Osteocyte (in vitro differentiated cells): ENCODE measurements around the gene RNU5B-1. TPM values are rescaled to one million over a fixed set of nuclear protein-coding genes. Genes with fewer than 3 reads are reported as not detected.

Experiments used
- DNase-seq: peaks from one replicate; pipeline ENCODE4 v3.0.0; 2021; ENCODE audit warnings: mixed read lengths; ENCODE audit not compliant: unreplicated experiment; ENCODE audit errors: extremely low spot score
- H3K27ac Mint-ChIP-seq: one replicate; pipeline ENCODE4 v1.8.0; 2021; ENCODE audit warnings: mild to moderate bottlenecking, mixed read lengths; ENCODE audit not compliant: unreplicated experiment
- H3K27me3 Mint-ChIP-seq: one replicate; pipeline ENCODE4 v1.8.0; 2021; ENCODE audit warnings: mixed read lengths; ENCODE audit not compliant: unreplicated experiment
- H3K36me3 Mint-ChIP-seq: one replicate; pipeline ENCODE4 v1.8.0; 2021; ENCODE audit warnings: mixed read lengths; ENCODE audit not compliant: unreplicated experiment
- H3K4me1 Mint-ChIP-seq: one replicate; pipeline ENCODE4 v1.8.0; 2021; ENCODE audit warnings: mixed read lengths; ENCODE audit not compliant: unreplicated experiment
- H3K4me3 Mint-ChIP-seq: one replicate; pipeline ENCODE4 v1.8.0; 2021; ENCODE audit warnings: mild to moderate bottlenecking, moderate library complexity, mixed read lengths; ENCODE audit not compliant: unreplicated experiment
- H3K9me3 Mint-ChIP-seq: one replicate; pipeline ENCODE4 v1.8.0; 2021; ENCODE audit warnings: mixed read lengths; ENCODE audit not compliant: unreplicated experiment
- long read RNA-seq: library from polyadenylated mRNA; unstranded; transcript quantifications from one replicate; pipeline ENCODE4 v2.0.0, GENCODE V29; 2021
- total RNA-seq: library from RNA; stranded (reverse); gene quantifications from 2 replicates; pipeline ENCODE4 v1.2.1, GENCODE V29; 2021
- TF ChIP-seq, protein P1 (sequence below): fragments of 200-600 bp; sonication (generic); IDR thresholded peaks from 2 replicates; pipeline ENCODE4 v1.5.0; 2021; ENCODE audit warnings: antibody characterized with exemption, mild to moderate bottlenecking, moderate library complexity

Gene RNU5B-1
- 18.5 and 32.7 TPM in 2 replicates for total RNA-seq
- long read RNA-seq: 0 reads

DNA sequence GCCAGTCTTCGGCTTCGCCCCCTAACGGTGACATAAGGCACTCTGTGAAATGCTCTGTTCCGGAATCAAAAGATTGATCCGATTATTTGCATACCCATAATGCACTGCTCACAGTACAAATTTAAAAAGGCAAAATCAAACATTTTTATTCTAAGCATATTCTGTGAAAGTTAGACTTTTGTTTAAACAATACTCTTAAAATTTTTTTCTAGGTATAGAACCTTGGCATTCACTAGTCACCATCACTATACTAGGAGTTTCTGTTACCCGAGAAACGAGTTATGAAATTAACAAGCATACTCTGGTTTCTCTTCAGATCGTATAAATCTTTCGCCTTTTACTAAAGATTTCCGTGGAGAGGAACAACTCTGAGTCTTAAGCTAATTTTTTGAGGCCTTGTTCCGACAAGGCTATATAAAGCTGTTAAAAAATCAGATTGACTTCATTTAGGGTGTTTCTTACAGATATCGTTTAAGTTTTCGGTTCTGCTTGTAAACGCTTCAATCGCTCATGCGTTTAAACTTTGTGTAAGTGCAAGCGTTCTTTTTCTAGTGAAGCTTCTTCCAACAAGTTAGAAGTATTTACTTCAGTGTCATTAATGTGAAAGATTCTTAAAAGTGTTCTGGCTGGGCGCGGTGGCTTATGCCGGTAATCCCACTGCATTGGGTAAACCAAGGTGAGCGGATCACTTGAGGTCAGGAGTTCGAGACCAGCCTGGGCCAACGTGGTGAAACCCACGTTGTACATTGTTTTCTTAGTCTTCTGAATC lies at the start of gene RNU5B-1:
Gene RNU5B-1, plus strand, starts transcription at position 297 of the 769 bp plus-strand sequence.
- H3K27ac Mint-ChIP-seq: peak within 1 kb of the TSS; percentile 98
- no peaks in the 10 kb centered on the region for H3K36me3 Mint-ChIP-seq
- TF ChIP-seq, protein P1, sequence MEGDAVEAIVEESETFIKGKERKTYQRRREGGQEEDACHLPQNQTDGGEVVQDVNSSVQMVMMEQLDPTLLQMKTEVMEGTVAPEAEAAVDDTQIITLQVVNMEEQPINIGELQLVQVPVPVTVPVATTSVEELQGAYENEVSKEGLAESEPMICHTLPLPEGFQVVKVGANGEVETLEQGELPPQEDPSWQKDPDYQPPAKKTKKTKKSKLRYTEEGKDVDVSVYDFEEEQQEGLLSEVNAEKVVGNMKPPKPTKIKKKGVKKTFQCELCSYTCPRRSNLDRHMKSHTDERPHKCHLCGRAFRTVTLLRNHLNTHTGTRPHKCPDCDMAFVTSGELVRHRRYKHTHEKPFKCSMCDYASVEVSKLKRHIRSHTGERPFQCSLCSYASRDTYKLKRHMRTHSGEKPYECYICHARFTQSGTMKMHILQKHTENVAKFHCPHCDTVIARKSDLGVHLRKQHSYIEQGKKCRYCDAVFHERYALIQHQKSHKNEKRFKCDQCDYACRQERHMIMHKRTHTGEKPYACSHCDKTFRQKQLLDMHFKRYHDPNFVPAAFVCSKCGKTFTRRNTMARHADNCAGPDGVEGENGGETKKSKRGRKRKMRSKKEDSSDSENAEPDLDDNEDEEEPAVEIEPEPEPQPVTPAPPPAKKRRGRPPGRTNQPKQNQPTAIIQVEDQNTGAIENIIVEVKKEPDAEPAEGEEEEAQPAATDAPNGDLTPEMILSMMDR: peak; percentile 87
- no peaks in the 10 kb centered on the region for H3K27me3 Mint-ChIP-seq
- no peaks in the 10 kb centered on the region for H3K9me3 Mint-ChIP-seq
- DNase-seq: peak; percentile 88
- peaks cover 24% of the 10 kb centered on the region for H3K4me1 Mint-ChIP-seq
- H3K4me3 Mint-ChIP-seq: peak within 1 kb of the TSS; percentile 84

DNA sequence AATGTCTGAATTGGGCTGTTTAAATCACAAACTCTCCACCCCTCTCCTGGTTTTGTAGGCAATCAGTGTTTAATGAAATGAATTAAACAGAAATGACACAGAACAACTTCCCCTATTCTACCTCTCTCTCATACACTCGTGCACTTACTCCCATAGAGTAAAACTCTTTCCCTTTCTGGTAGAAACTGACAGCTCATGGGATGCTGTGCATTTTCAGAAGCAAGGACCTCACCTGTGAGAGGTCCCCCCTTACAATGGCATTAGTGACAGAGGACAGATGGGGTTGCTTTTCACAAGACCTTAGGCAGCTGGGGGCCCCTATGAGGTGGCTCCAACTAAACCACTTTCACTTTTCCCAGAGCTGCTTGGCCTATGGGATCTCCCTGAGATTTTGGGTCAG lies 49.7 kb upstream of the RNU5B-1 start:
- Mint-ChIP-seq H3K4me3 (no peak overlapping the region), H3K27ac (no peak overlapping the region)

DNA sequence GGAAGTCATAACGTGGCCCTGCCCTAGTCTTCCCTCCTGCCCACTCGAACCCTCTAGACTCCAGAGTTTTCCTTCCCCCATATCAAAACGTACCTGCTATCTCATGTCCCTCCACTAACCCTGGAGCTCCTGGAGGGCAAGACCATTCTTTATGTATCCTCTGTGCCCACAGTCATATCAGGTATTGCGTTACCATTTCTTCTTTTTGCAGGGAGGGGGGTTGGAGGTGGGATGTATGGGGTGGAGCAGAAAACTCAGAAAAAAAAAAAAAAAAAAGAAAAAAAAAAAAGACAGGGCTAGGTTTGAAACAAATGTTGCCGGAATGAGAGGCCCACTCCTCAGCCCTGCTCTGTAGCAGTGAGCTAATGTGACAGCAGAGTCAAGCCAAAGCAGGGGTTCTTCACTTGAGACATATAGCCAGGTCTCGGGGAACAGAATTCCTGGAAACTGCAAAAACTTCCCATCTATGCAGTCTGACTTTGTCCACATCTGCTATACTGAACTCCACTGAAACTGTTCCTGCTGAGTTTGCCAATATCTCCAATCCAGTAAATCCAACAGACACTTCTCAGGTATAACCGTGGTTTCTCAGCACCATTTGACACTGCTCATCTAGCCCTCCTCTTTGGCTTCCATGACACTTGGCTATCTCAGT lies 48.9 kb upstream of the RNU5B-1 start:
- H3K4me1 Mint-ChIP-seq: peaks cover 8% of the 10 kb centered on the region
- H3K27me3 Mint-ChIP-seq: no peaks in the 10 kb centered on the region
- H3K36me3 Mint-ChIP-seq: peaks cover 19% of the 10 kb centered on the region
- TF ChIP-seq, protein P1: no peak
- H3K9me3 Mint-ChIP-seq: no peaks in the 10 kb centered on the region
- no peak overlapping the region for H3K27ac Mint-ChIP-seq
- DNase-seq: no peak
- H3K4me3 Mint-ChIP-seq: no peak overlapping the region

More for the DNA sequence above, 49.7 kb upstream of the RNU5B-1 start:
- no peak for DNase-seq
- H3K27me3 Mint-ChIP-seq: no peaks in the 10 kb centered on the region
- H3K9me3 Mint-ChIP-seq: no peaks in the 10 kb centered on the region
- peaks cover 15% of the 10 kb centered on the region for H3K36me3 Mint-ChIP-seq
- TF ChIP-seq, protein P1: no peak
- H3K4me1 Mint-ChIP-seq: peaks cover 8% of the 10 kb centered on the region

DNA sequence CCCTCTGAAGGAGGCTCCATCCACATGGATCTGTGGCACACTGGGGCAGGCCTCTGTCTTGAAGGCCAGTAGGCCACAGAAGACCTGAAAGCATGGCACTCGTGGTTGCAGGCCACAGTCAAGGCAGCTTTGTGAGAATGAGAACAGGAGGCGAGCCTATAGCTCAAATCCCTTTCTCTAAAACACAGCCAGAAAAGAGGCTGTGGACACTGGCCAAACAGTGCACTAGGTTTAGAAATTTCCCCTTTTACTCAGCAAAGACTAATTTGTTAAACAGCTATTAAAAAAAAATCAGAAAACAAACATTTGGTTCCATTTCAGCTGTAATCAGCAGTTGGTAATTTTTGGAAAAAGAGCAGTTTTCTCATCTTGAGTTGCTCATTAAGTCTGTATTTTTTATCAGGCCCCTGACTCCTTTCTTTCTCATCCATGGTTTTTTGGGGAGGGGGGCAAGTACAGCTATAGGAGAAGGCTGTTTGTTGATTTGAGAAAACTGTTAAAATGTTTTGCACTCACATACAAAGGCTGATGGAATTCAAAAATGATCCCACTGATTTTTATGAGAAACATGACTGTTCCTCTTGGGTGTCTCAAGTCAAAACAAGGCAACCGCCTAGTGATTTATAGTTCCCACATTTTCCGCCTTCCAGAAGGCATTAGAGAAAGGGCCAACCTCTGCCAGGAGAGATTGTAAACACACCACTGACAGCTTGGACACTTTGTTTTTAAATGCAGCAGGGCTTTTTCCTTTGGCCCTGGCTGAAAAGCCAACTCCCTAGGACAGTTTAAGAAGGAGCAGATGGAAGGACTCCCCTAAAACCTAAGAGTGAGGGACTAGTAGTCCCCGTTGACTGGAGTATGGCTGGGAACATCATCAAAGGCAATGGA lies 45.9 kb upstream of the RNU5B-1 start:
- TF ChIP-seq, protein P1: no peak
- no peak for DNase-seq
- Mint-ChIP-seq H3K4me3 (no peak overlapping the region), H3K36me3 (peaks cover 36% of the 10 kb centered on the region), H3K27me3 (no peaks in the 10 kb centered on the region), H3K27ac (no peak overlapping the region), H3K4me1 (peaks cover 8% of the 10 kb centered on the region), H3K9me3 (no peaks in the 10 kb centered on the region)
